COLO668 (cell line): Measurements from ENCODE around the gene ATP6V1G1.
"Not testable (repeated sequence)": the region's sequence is repeated elsewhere in the genome, so short reads cannot be mapped to it uniquely, and the experiment has no call there.

ENCODE experiments used
- DNase-seq: peaks from one replicate; lab custom pipeline; 2025; ENCODE audit not compliant: unreplicated experiment; lab: John Stamatoyannopoulos, UW

Gene ATP6V1G1

GRCh38 chr9:114578134-114578533, 9.4 kb upstream of the ATP6V1G1 start:
- not testable (repeated sequence) for DNase-seq

GRCh38 chr9:114580609-114581193, 6.9 kb upstream of the ATP6V1G1 start:
- DNase-seq = no peak

GRCh38 chr9:114583371-114584155, 4.0 kb upstream of the ATP6V1G1 start:
- DNase-seq = no peak

- peak; percentile 16 for DNase-seq
Measured at GRCh38 chr9:114588210-114588609, 641 bp downstream of the ATP6V1G1 start.

- DNase-seq = no peak
Measured at GRCh38 chr9:114588651-114589526, 1.3 kb downstream of the ATP6V1G1 start.

- no peak for DNase-seq
Measured at GRCh38 chr9:114590328-114590727, 2.8 kb downstream of the ATP6V1G1 start.

GRCh38 chr9:114591291-114591787, 3.8 kb downstream of the ATP6V1G1 start:
- no peak for DNase-seq

GRCh38 chr9:114591849-114592248, 4.3 kb downstream of the ATP6V1G1 start:
- no peak for DNase-seq

GRCh38 chr9:114592356-114592755, 4.8 kb downstream of the ATP6V1G1 start:
- DNase-seq = no peak

GRCh38 chr9:114594136-114594535, 6.6 kb downstream of the ATP6V1G1 start:
- DNase-seq = no peak

GRCh38 chr9:114600502-114601248, 13.1 kb downstream of the ATP6V1G1 start:
- DNase-seq = not testable (repeated sequence)

GRCh38 chr9:114601787-114602186, 14.2 kb downstream of the ATP6V1G1 start:
- not testable (repeated sequence) for DNase-seq

- DNase-seq = no peak
Measured at GRCh38 chr9:114602620-114603019, 15.1 kb downstream of the ATP6V1G1 start.

GRCh38 chr9:114603248-114603647, 15.7 kb downstream of the ATP6V1G1 start:
- no peak for DNase-seq

- no peak for DNase-seq
Measured at GRCh38 chr9:114604989-114605388, 17.4 kb downstream of the ATP6V1G1 start.

- no peak for DNase-seq
Measured at GRCh38 chr9:114606068-114606467, 18.5 kb downstream of the ATP6V1G1 start.

GRCh38 chr9:114606597-114607207, 19.1 kb downstream of the ATP6V1G1 start:
- DNase-seq = no peak

GRCh38 chr9:114607671-114608524, 20.3 kb downstream of the ATP6V1G1 start:
- no peak for DNase-seq

GRCh38 chr9:114608525-114608796, 20.9 kb downstream of the ATP6V1G1 start:
- DNase-seq = no peak
